ENCODE data around the gene GRM8. TPM values are rescaled to one million over a fixed set of nuclear protein-coding genes. Genes with fewer than 3 reads are reported as not detected.

Gene GRM8
- total and polyA plus RNA-seq, 2 experiments from 2014 or later, result not detected

DNA sequence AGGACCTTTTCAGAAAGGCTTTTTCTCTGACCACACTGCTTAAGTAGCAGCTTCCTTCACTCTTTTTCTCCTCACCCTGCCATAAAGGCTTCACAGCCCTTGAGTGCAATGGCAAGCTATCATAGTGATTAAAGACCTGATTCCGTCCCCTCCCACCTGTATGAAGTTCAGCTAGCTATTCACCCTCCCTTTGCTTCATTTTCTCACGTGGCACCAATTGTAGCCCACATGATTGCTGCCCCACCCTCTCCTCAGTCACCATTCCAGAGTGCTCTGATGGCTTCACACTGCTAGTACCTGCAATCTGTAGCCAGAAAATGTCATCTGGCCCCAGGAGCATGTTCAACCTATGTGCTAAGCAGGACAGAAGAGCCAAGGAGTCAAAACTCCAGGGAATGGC is 523.8 kb downstream of the GRM8 start:
- Histone ChIP-seq H3K4me2 (ENCODE audit: unreplicated experiment) (no peak overlapping the region), H3K4me1 (ENCODE audit: insufficient read depth) (0 out of 2 replicates have a peak, but pooled peaks cover 4% of the 10 kb centered on the region), H3K27ac (no peak overlapping the region), H3K36me3 (ENCODE audit: low read depth) (no peaks in the 10 kb centered on the region), H3K9me3 (ENCODE audit: low read depth) (no peaks in the 10 kb centered on the region), H3K79me2 (ENCODE audit: insufficient read depth) (no peaks in the 10 kb centered on the region), H3K9ac (no peak overlapping the region), H3K27me3 (replicated peaks; ENCODE audit: insufficient read depth) (no peaks in the 10 kb centered on the region), H3F3A (ENCODE audit: insufficient read depth) (no peaks in the 10 kb centered on the region), H3K9me2 (ENCODE audit: insufficient read depth) (no peaks in the 10 kb centered on the region), H4K20me1 (ENCODE audit: insufficient read depth) (no peaks in the 10 kb centered on the region), H2AFZ (no peak overlapping the region), H3K4me3 (no peak overlapping the region)
- no peak for DNase-seq
- in situ Hi-C loops (cut with MboI), result no loop called here
- no peak for TF ChIP-seq EZH2 (IDR thresholded peaks at IDR 0.05; ENCODE audit: insufficient read depth, poor library complexity, severe bottlenecking)
- TF ChIP-seq EZH2phosphoT487 (IDR thresholded peaks at IDR 0.05; ENCODE audit: insufficient read depth, low read depth), result no peak
- WGBS, 2 experiments (ENCODE audit: low coverage in 1 of 2, low lambda C conversion rate in 2 of 2, missing lambda C conversion rate in 2 of 2), result 0 to 8% methylated on average over 2 of the region's 2 CpGs

GRCh38 chr7:126727930-126728391 is 524.8 kb downstream of the GRM8 start:
- Histone ChIP-seq H2AFZ (peak overlapping the region; percentile 54), H3K27ac (no peak overlapping the region)

DNA sequence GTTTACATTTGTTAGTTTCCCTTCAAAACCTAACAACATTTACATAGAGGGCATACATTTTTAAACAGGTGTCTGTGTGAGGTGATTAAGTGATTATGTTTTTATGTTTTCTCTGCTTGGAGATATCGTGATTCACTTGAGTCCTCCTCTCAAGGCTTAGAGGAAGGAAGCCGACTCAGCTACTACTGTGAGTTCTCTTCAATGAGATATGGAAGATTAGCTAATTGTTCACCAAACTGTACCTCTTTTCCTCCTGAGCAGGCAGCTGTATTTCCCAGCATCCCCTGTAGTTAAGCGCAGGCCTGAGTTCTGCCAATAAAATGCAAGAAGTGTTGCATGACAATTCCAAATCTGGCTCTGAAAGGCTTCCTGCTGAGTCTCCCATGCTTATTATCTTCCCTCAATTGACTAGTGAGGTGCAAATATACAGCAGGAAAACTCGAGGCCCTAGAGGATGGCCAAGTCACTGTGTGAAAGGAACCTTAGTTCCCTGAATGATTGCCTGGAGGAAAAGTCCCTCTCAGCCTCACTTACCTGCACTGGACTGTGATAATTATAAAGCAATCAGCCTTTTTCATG is 528.7 kb downstream of the GRM8 start:
- no peak overlapping the region for H3K4me3 ChIP-seq
- no peaks in the 10 kb centered on the region for H3K9me3 ChIP-seq (ENCODE audit: low read depth)
- no peak for DNase-seq
- H3K9ac ChIP-seq, result no peak overlapping the region
- TF ChIP-seq EZH2phosphoT487 (IDR thresholded peaks at IDR 0.05; ENCODE audit: insufficient read depth, low read depth), result no peak
- no peak for TF ChIP-seq EZH2 (IDR thresholded peaks at IDR 0.05; ENCODE audit: insufficient read depth, poor library complexity, severe bottlenecking)
- no peaks in the 10 kb centered on the region for H4K20me1 ChIP-seq (ENCODE audit: insufficient read depth)
- H3K79me2 ChIP-seq (ENCODE audit: insufficient read depth), result no peaks in the 10 kb centered on the region
- H3K27ac ChIP-seq, result no peak overlapping the region
- H3K9me2 ChIP-seq (ENCODE audit: insufficient read depth), result no peaks in the 10 kb centered on the region
- H3K27me3 ChIP-seq (replicated peaks; ENCODE audit: insufficient read depth), result no peaks in the 10 kb centered on the region
- no peak overlapping the region for H2AFZ ChIP-seq
- in situ Hi-C loops (cut with MboI), result no loop called here
- no peaks in the 10 kb centered on the region for H3F3A ChIP-seq (ENCODE audit: insufficient read depth)
- no peaks in the 10 kb centered on the region for H3K36me3 ChIP-seq (ENCODE audit: low read depth)
- H3K4me1 ChIP-seq (ENCODE audit: insufficient read depth), result 0 out of 2 replicates have a peak, but pooled peaks cover 4% of the 10 kb centered on the region
- H3K4me2 ChIP-seq (ENCODE audit: unreplicated experiment), result no peak overlapping the region
- 24 to 28% methylated on average over 4 of the region's 4 CpGs for WGBS, 2 experiments (ENCODE audit: low coverage in 1 of 2, low lambda C conversion rate in 2 of 2, missing lambda C conversion rate in 2 of 2)

More at GRCh38 chr7:126727930-126728391, 524.8 kb downstream of the GRM8 start:
- Histone ChIP-seq H3K4me3 (no peak overlapping the region), H3K9me2 (ENCODE audit: insufficient read depth) (no peaks in the 10 kb centered on the region), H4K20me1 (ENCODE audit: insufficient read depth) (no peaks in the 10 kb centered on the region), H3F3A (ENCODE audit: insufficient read depth) (no peaks in the 10 kb centered on the region), H3K36me3 (ENCODE audit: low read depth) (no peaks in the 10 kb centered on the region), H3K9me3 (ENCODE audit: low read depth) (no peaks in the 10 kb centered on the region), H3K4me2 (ENCODE audit: unreplicated experiment) (no peak overlapping the region), H3K4me1 (ENCODE audit: insufficient read depth) (0 out of 2 replicates have a peak, but pooled peaks cover 4% of the 10 kb centered on the region), H3K79me2 (ENCODE audit: insufficient read depth) (no peaks in the 10 kb centered on the region), H3K9ac (no peak overlapping the region), H3K27me3 (replicated peaks; ENCODE audit: insufficient read depth) (no peaks in the 10 kb centered on the region)
- in situ Hi-C loops (cut with MboI), result no loop called here
- DNase-seq, result peak; percentile 23
- no peak for TF ChIP-seq EZH2phosphoT487 (IDR thresholded peaks at IDR 0.05; ENCODE audit: insufficient read depth, low read depth)
- TF ChIP-seq EZH2 (IDR thresholded peaks at IDR 0.05; ENCODE audit: insufficient read depth, poor library complexity, severe bottlenecking), result no peak
- WGBS, 2 experiments (ENCODE audit: low coverage in 1 of 2, low lambda C conversion rate in 2 of 2, missing lambda C conversion rate in 2 of 2), result 17 to 26% methylated on average over 5 of the region's 5 CpGs

- no peaks in the 10 kb centered on the region for H3F3A ChIP-seq (ENCODE audit: insufficient read depth)
- H3K36me3 ChIP-seq (ENCODE audit: low read depth), result no peaks in the 10 kb centered on the region
- H4K20me1 ChIP-seq (ENCODE audit: insufficient read depth), result no peaks in the 10 kb centered on the region
- 34 to 40% methylated on average over 2 of the region's 2 CpGs for WGBS, 2 experiments (ENCODE audit: low coverage in 1 of 2, low lambda C conversion rate in 2 of 2, missing lambda C conversion rate in 2 of 2)
- DNase-seq, result no peak
- no peak overlapping the region for H2AFZ ChIP-seq
- H3K27me3 ChIP-seq (replicated peaks; ENCODE audit: insufficient read depth), result no peaks in the 10 kb centered on the region
- in situ Hi-C loops (cut with MboI), result no loop called here
- H3K4me1 ChIP-seq (ENCODE audit: insufficient read depth), result no peaks in the 10 kb centered on the region
- H3K9me3 ChIP-seq (ENCODE audit: low read depth), result no peaks in the 10 kb centered on the region
- H3K4me3 ChIP-seq, result no peak overlapping the region
- H3K9ac ChIP-seq, result no peak overlapping the region
- no peak overlapping the region for H3K27ac ChIP-seq
- H3K79me2 ChIP-seq (ENCODE audit: insufficient read depth), result no peaks in the 10 kb centered on the region
- no peak overlapping the region for H3K4me2 ChIP-seq (ENCODE audit: unreplicated experiment)
- TF ChIP-seq EZH2 (IDR thresholded peaks at IDR 0.05; ENCODE audit: insufficient read depth, poor library complexity, severe bottlenecking) (no peak), EZH2phosphoT487 (IDR thresholded peaks at IDR 0.05; ENCODE audit: insufficient read depth, low read depth) (no peak)
- no peaks in the 10 kb centered on the region for H3K9me2 ChIP-seq (ENCODE audit: insufficient read depth)
Measured at GRCh38 chr7:126720232-126720631, 532.5 kb downstream of the GRM8 start.

Measured in GM23248 (cell line).